ENCODE results near the gene PRDM15.

GRCh38 chr21:41812679-41813078 lies 66.5 kb downstream of the PRDM15 start:
- no peak for TF ChIP-seq CTCF (conservative IDR thresholded peaks at IDR 0.05; ENCODE audit: low read depth, low read length)
- no peak for TF ChIP-seq EZH2 (IDR thresholded peaks at IDR 0.05; ENCODE audit: borderline replicate concordance, low read depth, low read length, poor library complexity, severe bottlenecking)

Data from A673 (cell line).